GM19467 (cell line): ENCODE data around the gene COL7A1.
"Not testable (repeated sequence)": the region's sequence is repeated elsewhere in the genome, so short reads cannot be mapped to it uniquely, and the experiment has no call there.

Source experiments
- ATAC-seq: cut with Tn5 transposase; IDR thresholded peaks from one replicate; pipeline ENCODE4 v1.9.1; 2021; ENCODE audit warnings: mild to moderate bottlenecking, moderate library complexity; ENCODE audit not compliant: unreplicated experiment

The COL7A1 gene

GRCh38 chr3:48548126-48548525, 47.0 kb downstream of the COL7A1 start:
- no peak for ATAC-seq

- no peak for ATAC-seq
Measured at GRCh38 chr3:48546203-48546829, 48.8 kb downstream of the COL7A1 start.

GRCh38 chr3:48544141-48544540, 51.0 kb downstream of the COL7A1 start:
- ATAC-seq: no peak

GRCh38 chr3:48543271-48543866, 51.8 kb downstream of the COL7A1 start:
- ATAC-seq: no peak

- ATAC-seq: no peak
Measured at GRCh38 chr3:48538451-48538850, 56.7 kb downstream of the COL7A1 start.

- no peak for ATAC-seq
Measured at GRCh38 chr3:48536785-48537184, 58.3 kb downstream of the COL7A1 start.

- no peak for ATAC-seq
Measured at GRCh38 chr3:48536116-48536515, 59.0 kb downstream of the COL7A1 start.

GRCh38 chr3:48535578-48535977, 59.6 kb downstream of the COL7A1 start:
- no peak for ATAC-seq

- no peak for ATAC-seq
Measured at GRCh38 chr3:48532977-48533337, 62.2 kb downstream of the COL7A1 start.

GRCh38 chr3:48532271-48532976, 62.7 kb downstream of the COL7A1 start:
- ATAC-seq: no peak

GRCh38 chr3:48530701-48531100, 64.4 kb downstream of the COL7A1 start:
- not testable (repeated sequence) for ATAC-seq

GRCh38 chr3:48528754-48529153, 66.4 kb downstream of the COL7A1 start:
- ATAC-seq: no peak

GRCh38 chr3:48528048-48528447, 67.1 kb downstream of the COL7A1 start:
- no peak for ATAC-seq

- ATAC-seq: no peak
Measured at GRCh38 chr3:48524970-48525369, 70.2 kb downstream of the COL7A1 start.

GRCh38 chr3:48521635-48522034, 73.5 kb downstream of the COL7A1 start:
- no peak for ATAC-seq

GRCh38 chr3:48519277-48519643, 75.9 kb downstream of the COL7A1 start:
- ATAC-seq: no peak

- no peak for ATAC-seq
Measured at GRCh38 chr3:48518638-48519276, 76.4 kb downstream of the COL7A1 start.

GRCh38 chr3:48518069-48518468, 77.1 kb downstream of the COL7A1 start:
- ATAC-seq: no peak

GRCh38 chr3:48516571-48516970, 78.6 kb downstream of the COL7A1 start:
- ATAC-seq: no peak

- ATAC-seq: no peak
Measured at GRCh38 chr3:48514431-48515227, 80.5 kb downstream of the COL7A1 start.
